SK-N-SH (cell line): ENCODE measurements around the gene WWOX. TPM values are rescaled to one million over a fixed set of nuclear protein-coding genes. Genes with fewer than 3 reads are reported as not detected.

ENCODE experiments used
- CTCF ChIA-PET: fragments of 300-600, 350-600 bp; formaldehyde crosslinking; extraction: SDS; loops from one replicate; lab custom pipeline; 2021; lab: Yijun Ruan, JAX
- POLR2A ChIA-PET: fragments of 350-600 bp; sonication (Branson Sonifier 250); formaldehyde crosslinking; extraction: SDS; loops from one replicate; lab custom pipeline; 2020; ENCODE audit warnings: antibody characterized with exemption, inconsistent platforms; lab: Yijun Ruan, JAX
- DNase-seq: peaks from one replicate; pipeline ENCODE4 v3.0.0; 2012
- H2AFZ ChIP-seq: fragments of 200-600 bp; sonication (generic); 2 replicates; pipeline ENCODE4 v1.8.1; 2016; ENCODE audit warnings: antibody characterized with exemption, mild to moderate bottlenecking, low read depth
- H3F3A ChIP-seq: fragments of 200-600 bp; sonication (generic); replicated peaks from 2 replicates; pipeline ENCODE3; 2016; ENCODE audit warnings: antibody characterized with exemption, mild to moderate bottlenecking; ENCODE audit not compliant: insufficient read depth
- H3K27ac ChIP-seq, 2 experiments: fragments of 200-500 bp in 1 of 2; fragments of 200-600 bp in 1 of 2; sonication (Bioruptor generic) in 1 of 2; sonication (generic), shearing (Covaris generic) in 1 of 2; 2 replicates each; pipeline versions ENCODE4 v1.5.1 to v1.6.1; 2014 to 2016; ENCODE audit warnings: low read depth in 2 of 2, inconsistent platforms in 1 of 2, low read length in 1 of 2, mild to moderate bottlenecking in 1 of 2, mixed read lengths in 1 of 2
- H3K27me3 ChIP-seq: fragments of 200-600 bp; sonication (generic), shearing (Covaris generic); 2 replicates; pipeline ENCODE4 v1.6.1; 2016; ENCODE audit warnings: mixed run types; ENCODE audit not compliant: insufficient read depth
- H3K36me3 ChIP-seq, 2 experiments: fragments of 200-500 bp in 1 of 2; fragments of 200-600 bp in 1 of 2; sonication (Bioruptor generic) in 1 of 2; sonication (generic) in 1 of 2; replicated peaks in 1 of 2; 2 replicates each; pipeline versions ENCODE3 to v1.5.1; 2014 to 2016; ENCODE audit warnings: low read length in 1 of 2, mild to moderate bottlenecking in 1 of 2; ENCODE audit not compliant: insufficient read depth in 2 of 2, control insufficient read depth in 1 of 2
- H3K4me1 ChIP-seq, 2 experiments: fragments of 200-500 bp in 1 of 2; fragments of 200-600 bp in 1 of 2; sonication (Bioruptor generic) in 1 of 2; sonication (generic), shearing (Covaris generic) in 1 of 2; 2 replicates each; pipeline versions ENCODE4 v1.5.1 to v1.6.1; 2014 to 2016; ENCODE audit warnings: low read depth in 1 of 2, low read length in 1 of 2, mixed run types in 1 of 2; ENCODE audit not compliant: insufficient read depth in 2 of 2, control insufficient read depth in 1 of 2
- H3K4me2 ChIP-seq: fragments of 200-600 bp; sonication (generic), shearing (Covaris generic); 2 replicates; pipeline ENCODE4 v1.6.1; 2017; ENCODE audit warnings: mixed run types
- H3K4me3 ChIP-seq, 2 experiments: fragments of 200-500 bp in 1 of 2; fragments of 200-600 bp in 1 of 2; sonication (Bioruptor generic) in 1 of 2; sonication (generic), shearing (Covaris generic) in 1 of 2; 2 replicates each; pipeline versions ENCODE4 v1.5.1 to v1.8.1; 2014 to 2016; ENCODE audit warnings: low read depth in 2 of 2, inconsistent platforms in 1 of 2, low read length in 1 of 2, mild to moderate bottlenecking in 1 of 2, mixed read lengths in 1 of 2, moderate library complexity in 1 of 2
- H3K79me2 ChIP-seq: fragments of 200-600 bp; sonication (generic); 2 replicates; pipeline ENCODE4 v1.8.1; 2017; ENCODE audit warnings: mild to moderate bottlenecking; ENCODE audit not compliant: insufficient read depth
- H3K9ac ChIP-seq: fragments of 200-600 bp; sonication (generic); 2 replicates; pipeline ENCODE4 v1.6.1; 2017; ENCODE audit warnings: mixed run types
- H3K9me2 ChIP-seq: fragments of 200-600 bp; sonication (generic); 2 replicates; pipeline ENCODE4 v1.6.1; 2017; ENCODE audit warnings: mixed run types
- H3K9me3 ChIP-seq: fragments of 200-600 bp; sonication (generic); 2 replicates; pipeline ENCODE4 v1.6.1; 2017; ENCODE audit warnings: mixed run types, mild to moderate bottlenecking, moderate library complexity
- H4K20me1 ChIP-seq: fragments of 200-600 bp; sonication (generic); 2 replicates; pipeline ENCODE4 v1.6.1; 2017; ENCODE audit warnings: mild to moderate bottlenecking, mixed run types; ENCODE audit not compliant: insufficient read depth
- CHD2 ChIP-seq: fragments of 150-350 bp; IDR thresholded peaks from 2 replicates; pipeline ENCODE4 v1.6.1; 2018; ENCODE audit warnings: low read length; ENCODE audit not compliant: partially characterized antibody
- ELF1 ChIP-seq: IDR thresholded peaks from 2 replicates; pipeline ENCODE4 v1.4.0; 2012
- EZH2phosphoT487 ChIP-seq: fragments of 200-600 bp; sonication (generic); IDR thresholded peaks from 2 replicates; pipeline ENCODE4 v1.6.1; 2017; ENCODE audit warnings: low read depth, mixed run types, mild to moderate bottlenecking, antibody characterized with exemption, moderate library complexity, borderline replicate concordance
- FOSL2 ChIP-seq: IDR thresholded peaks from 2 replicates; pipeline ENCODE4 v1.4.0; 2012; ENCODE audit warnings: low read depth, mild to moderate bottlenecking, moderate library complexity, borderline replicate concordance
- FOXJ3 ChIP-seq: sonication (generic); formaldehyde crosslinking; IDR thresholded peaks from 2 replicates; pipeline ENCODE4 v1.5.1; 2020; ENCODE audit warnings: mild to moderate bottlenecking, missing genetic modification reagents
- FOXM1 ChIP-seq: IDR thresholded peaks from 2 replicates; pipeline ENCODE4 v1.4.0; 2012; ENCODE audit warnings: low read depth, mild to moderate bottlenecking
- GABPA ChIP-seq: IDR thresholded peaks from 2 replicates; pipeline ENCODE4 v1.4.0; 2012; ENCODE audit warnings: low read depth, mild to moderate bottlenecking
- MAX ChIP-seq: IDR thresholded peaks from 2 replicates; pipeline ENCODE4 v1.4.0; 2012; ENCODE audit warnings: low read depth
- MEF2A ChIP-seq: IDR thresholded peaks from 2 replicates; pipeline ENCODE4 v1.4.0; 2012; ENCODE audit warnings: low read depth, borderline replicate concordance
- NRF1 ChIP-seq: IDR thresholded peaks from 2 replicates; pipeline ENCODE4 v1.6.1; 2012; ENCODE audit warnings: low read depth, mild to moderate bottlenecking, low read length
- PBX3 ChIP-seq: IDR thresholded peaks from 2 replicates; pipeline ENCODE4; 2012
- POLR2AphosphoS5 ChIP-seq: IDR thresholded peaks from 2 replicates; pipeline ENCODE4 v1.6.1; 2012; ENCODE audit warnings: low read depth, low read length
- RAD21 ChIP-seq: IDR thresholded peaks from 2 replicates; pipeline ENCODE4 v1.6.1; 2012; ENCODE audit warnings: mild to moderate bottlenecking, low read length
- RCOR1 ChIP-seq: fragments of 150-350 bp; IDR thresholded peaks from 2 replicates; pipeline ENCODE4 v1.6.1; 2017; ENCODE audit warnings: antibody characterized with exemption, low read length
- SMC3 ChIP-seq: IDR thresholded peaks from 2 replicates; pipeline ENCODE4 v1.6.1; 2012; ENCODE audit warnings: low read depth, low read length, improper control_type of control experiment
- TAF1 ChIP-seq: IDR thresholded peaks from 2 replicates; pipeline ENCODE4 v1.6.1; 2012; ENCODE audit warnings: low read depth, mild to moderate bottlenecking, low read length, moderate library complexity, borderline replicate concordance
- TEAD4 ChIP-seq: IDR thresholded peaks from 2 replicates; pipeline ENCODE4 v1.4.0; 2012; ENCODE audit warnings: mild to moderate bottlenecking, borderline replicate concordance; ENCODE audit not compliant: insufficient read depth
- WGBS: methylation state at CpG from one replicate; pipeline ENCODE4 v1.1.6; 2017; ENCODE audit warnings: low lambda C conversion rate; 5-methylcytosine and 5-hydroxymethylcytosine counted together
- polyA plus RNA-seq, 3 experiments: library from polyadenylated mRNA; depleted of rRNA; stranded (reverse); fragments of >200 nt; gene quantifications; 2 replicates each; pipeline ENCODE4 v1.2.3, GENCODE V29; 2012
- TF ChIP-seq, protein P1 (sequence below): IDR thresholded peaks from 2 replicates; pipeline ENCODE4 v1.4.0; 2012; ENCODE audit warnings: low read depth, borderline replicate concordance
- TF ChIP-seq, protein P2 (sequence below): IDR thresholded peaks from 2 replicates; pipeline ENCODE4 v1.6.1; 2012; ENCODE audit warnings: mild to moderate bottlenecking, low read depth, low read length, moderate library complexity

The WWOX gene
- polyA plus RNA-seq, 1 of the 3 experiments (the other 2 are of a cell fraction): 10.8 TPM

- Histone ChIP-seq H3K9me2 (no peaks in the 10 kb centered on the region), H3K9ac (no peak overlapping the region), H3K4me1 (peaks cover 0 to 5% of the 10 kb centered on the region in 2 experiments; a peak in 1 of 4 replicates), H4K20me1 (no peaks in the 10 kb centered on the region), H3K27ac (no peak overlapping the region), H3K4me3 (no peak overlapping the region), H3K9me3 (peaks cover 6% of the 10 kb centered on the region; the same call in 1 of the 2 replicates), H2AFZ (no peak overlapping the region), H3K27me3 (no peaks in the 10 kb centered on the region), H3K79me2 (no peaks in the 10 kb centered on the region), H3F3A (no peaks in the 10 kb centered on the region), H3K36me3 (no peaks in the 10 kb centered on the region), H3K4me2 (no peak overlapping the region)
- CTCF ChIA-PET: interaction anchor here (1.4 kb wide), 1 partner anchor 23 kb away, joined by 4 read pairs; no protein-coding TSS in a partner anchor
- WGBS: 37% methylated on average over 6 of the region's 6 CpGs
- no peak for DNase-seq
- TF ChIP-seq RCOR1 (no peak), ELF1 (no peak), EZH2phosphoT487 (no peak), MAX (no peak), CHD2 (no peak), TAF1 (no peak), TEAD4 (no peak), FOSL2 (no peak), FOXM1 (no peak)
- TF ChIP-seq, protein P1, sequence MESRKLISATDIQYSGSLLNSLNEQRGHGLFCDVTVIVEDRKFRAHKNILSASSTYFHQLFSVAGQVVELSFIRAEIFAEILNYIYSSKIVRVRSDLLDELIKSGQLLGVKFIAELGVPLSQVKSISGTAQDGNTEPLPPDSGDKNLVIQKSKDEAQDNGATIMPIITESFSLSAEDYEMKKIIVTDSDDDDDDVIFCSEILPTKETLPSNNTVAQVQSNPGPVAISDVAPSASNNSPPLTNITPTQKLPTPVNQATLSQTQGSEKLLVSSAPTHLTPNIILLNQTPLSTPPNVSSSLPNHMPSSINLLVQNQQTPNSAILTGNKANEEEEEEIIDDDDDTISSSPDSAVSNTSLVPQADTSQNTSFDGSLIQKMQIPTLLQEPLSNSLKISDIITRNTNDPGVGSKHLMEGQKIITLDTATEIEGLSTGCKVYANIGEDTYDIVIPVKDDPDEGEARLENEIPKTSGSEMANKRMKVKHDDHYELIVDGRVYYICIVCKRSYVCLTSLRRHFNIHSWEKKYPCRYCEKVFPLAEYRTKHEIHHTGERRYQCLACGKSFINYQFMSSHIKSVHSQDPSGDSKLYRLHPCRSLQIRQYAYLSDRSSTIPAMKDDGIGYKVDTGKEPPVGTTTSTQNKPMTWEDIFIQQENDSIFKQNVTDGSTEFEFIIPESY: no peak
- TF ChIP-seq, protein P2, sequence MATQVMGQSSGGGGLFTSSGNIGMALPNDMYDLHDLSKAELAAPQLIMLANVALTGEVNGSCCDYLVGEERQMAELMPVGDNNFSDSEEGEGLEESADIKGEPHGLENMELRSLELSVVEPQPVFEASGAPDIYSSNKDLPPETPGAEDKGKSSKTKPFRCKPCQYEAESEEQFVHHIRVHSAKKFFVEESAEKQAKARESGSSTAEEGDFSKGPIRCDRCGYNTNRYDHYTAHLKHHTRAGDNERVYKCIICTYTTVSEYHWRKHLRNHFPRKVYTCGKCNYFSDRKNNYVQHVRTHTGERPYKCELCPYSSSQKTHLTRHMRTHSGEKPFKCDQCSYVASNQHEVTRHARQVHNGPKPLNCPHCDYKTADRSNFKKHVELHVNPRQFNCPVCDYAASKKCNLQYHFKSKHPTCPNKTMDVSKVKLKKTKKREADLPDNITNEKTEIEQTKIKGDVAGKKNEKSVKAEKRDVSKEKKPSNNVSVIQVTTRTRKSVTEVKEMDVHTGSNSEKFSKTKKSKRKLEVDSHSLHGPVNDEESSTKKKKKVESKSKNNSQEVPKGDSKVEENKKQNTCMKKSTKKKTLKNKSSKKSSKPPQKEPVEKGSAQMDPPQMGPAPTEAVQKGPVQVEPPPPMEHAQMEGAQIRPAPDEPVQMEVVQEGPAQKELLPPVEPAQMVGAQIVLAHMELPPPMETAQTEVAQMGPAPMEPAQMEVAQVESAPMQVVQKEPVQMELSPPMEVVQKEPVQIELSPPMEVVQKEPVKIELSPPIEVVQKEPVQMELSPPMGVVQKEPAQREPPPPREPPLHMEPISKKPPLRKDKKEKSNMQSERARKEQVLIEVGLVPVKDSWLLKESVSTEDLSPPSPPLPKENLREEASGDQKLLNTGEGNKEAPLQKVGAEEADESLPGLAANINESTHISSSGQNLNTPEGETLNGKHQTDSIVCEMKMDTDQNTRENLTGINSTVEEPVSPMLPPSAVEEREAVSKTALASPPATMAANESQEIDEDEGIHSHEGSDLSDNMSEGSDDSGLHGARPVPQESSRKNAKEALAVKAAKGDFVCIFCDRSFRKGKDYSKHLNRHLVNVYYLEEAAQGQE: no peak
- POLR2A ChIA-PET: no interaction called here
Observed at GRCh38 chr16:79182616-79183015, 1083.2 kb downstream of the WWOX start.

GRCh38 chr16:79183571-79183970, 1084.1 kb downstream of the WWOX start:
- no peak overlapping the region for H3K9ac ChIP-seq
- H4K20me1 ChIP-seq: no peaks in the 10 kb centered on the region
- no peak overlapping the region for H3K4me2 ChIP-seq
- POLR2A ChIA-PET: no interaction called here
- no peak for DNase-seq
- CTCF ChIA-PET: no interaction called here
- H3K36me3 ChIP-seq: no peaks in the 10 kb centered on the region
- H2AFZ ChIP-seq: no peak overlapping the region
- H3F3A ChIP-seq: no peaks in the 10 kb centered on the region
- H3K27me3 ChIP-seq: no peaks in the 10 kb centered on the region
- H3K9me2 ChIP-seq: no peaks in the 10 kb centered on the region
- H3K27ac ChIP-seq: no peak overlapping the region
- no peak overlapping the region for H3K4me3 ChIP-seq
- H3K9me3 ChIP-seq: peaks cover 6% of the 10 kb centered on the region; the same call in 1 of the 2 replicates
- WGBS: 29% methylated on average over 4 of the region's 4 CpGs
- H3K79me2 ChIP-seq: no peaks in the 10 kb centered on the region
- H3K4me1 ChIP-seq: peaks cover 0 to 5% of the 10 kb centered on the region in 2 experiments; a peak in 1 of 4 replicates
- no peak for TF ChIP-seq RAD21
- no peak for TF ChIP-seq MAX
- TF ChIP-seq, protein P1: no peak
- no peak for TF ChIP-seq NRF1
- no peak for TF ChIP-seq FOXJ3 (CRISPR knock-in tag)
- TF ChIP-seq TEAD4: no peak
- TF ChIP-seq GABPA: no peak
- no peak for TF ChIP-seq POLR2AphosphoS5
- TF ChIP-seq MEF2A: no peak
- TF ChIP-seq SMC3: no peak
- TF ChIP-seq PBX3: no peak
